ENCODE data around the gene ZSCAN30. TPM values are rescaled to one million over a fixed set of nuclear protein-coding genes. Genes with fewer than 3 reads are reported as not detected.
"Not testable (repeated sequence)": the region's sequence is repeated elsewhere in the genome, so short reads cannot be mapped to it uniquely, and the experiment has no call there.

Gene ZSCAN30
- total RNA-seq, 4 donors from 2014 or later: 5.5 to 18.1 (median 8.0) TPM

- intact Hi-C loops (cut with DNase I; ENCODE audit: low total_unique reads): no loop called here
- no peak for DNase-seq (ENCODE audit: low spot score in 2 of 2)
- H3K4me3 ChIP-seq (ENCODE audit: low read depth, poor library complexity, severe bottlenecking): no peak overlapping the region
- no peak for TF ChIP-seq POLR2A (IDR thresholded peaks at IDR 0.05)
- TF ChIP-seq, protein P1, sequence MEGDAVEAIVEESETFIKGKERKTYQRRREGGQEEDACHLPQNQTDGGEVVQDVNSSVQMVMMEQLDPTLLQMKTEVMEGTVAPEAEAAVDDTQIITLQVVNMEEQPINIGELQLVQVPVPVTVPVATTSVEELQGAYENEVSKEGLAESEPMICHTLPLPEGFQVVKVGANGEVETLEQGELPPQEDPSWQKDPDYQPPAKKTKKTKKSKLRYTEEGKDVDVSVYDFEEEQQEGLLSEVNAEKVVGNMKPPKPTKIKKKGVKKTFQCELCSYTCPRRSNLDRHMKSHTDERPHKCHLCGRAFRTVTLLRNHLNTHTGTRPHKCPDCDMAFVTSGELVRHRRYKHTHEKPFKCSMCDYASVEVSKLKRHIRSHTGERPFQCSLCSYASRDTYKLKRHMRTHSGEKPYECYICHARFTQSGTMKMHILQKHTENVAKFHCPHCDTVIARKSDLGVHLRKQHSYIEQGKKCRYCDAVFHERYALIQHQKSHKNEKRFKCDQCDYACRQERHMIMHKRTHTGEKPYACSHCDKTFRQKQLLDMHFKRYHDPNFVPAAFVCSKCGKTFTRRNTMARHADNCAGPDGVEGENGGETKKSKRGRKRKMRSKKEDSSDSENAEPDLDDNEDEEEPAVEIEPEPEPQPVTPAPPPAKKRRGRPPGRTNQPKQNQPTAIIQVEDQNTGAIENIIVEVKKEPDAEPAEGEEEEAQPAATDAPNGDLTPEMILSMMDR (IDR thresholded peaks at IDR 0.05): no peak
- WGBS, 2 donors: 83 to 89% methylated on average over 1 of the region's 1 CpG
These were observed 62.8 kb downstream of the ZSCAN30 start for GRCh38 chr18:35227254-35227653.

DNA sequence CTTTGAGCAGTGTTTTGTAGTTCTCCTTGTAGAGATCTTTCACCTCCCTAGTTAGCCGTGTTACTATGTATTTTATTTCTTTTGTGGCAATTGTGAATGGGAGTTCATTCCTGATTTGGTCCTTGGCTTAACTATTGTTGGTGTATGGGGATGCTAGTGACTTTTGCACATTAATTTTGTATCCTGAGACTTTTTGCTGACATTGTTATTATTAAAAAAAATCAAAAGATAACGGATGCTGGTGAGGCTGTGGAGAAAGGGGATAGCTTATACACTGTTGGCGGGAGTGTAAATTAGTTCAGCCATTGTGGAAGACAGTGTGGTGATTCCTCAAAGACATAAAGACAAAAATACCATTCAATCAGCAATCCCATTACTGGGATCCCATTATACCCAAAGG, 66.2 kb downstream of the ZSCAN30 start:
- TF ChIP-seq, protein P1 (IDR thresholded peaks at IDR 0.05): no peak
- TF ChIP-seq POLR2A (IDR thresholded peaks at IDR 0.05): no peak
- H3K4me3 ChIP-seq (ENCODE audit: low read depth, poor library complexity, severe bottlenecking): no peak overlapping the region
- WGBS, 2 donors: 89 to 94% methylated on average over 3 of the region's 3 CpGs
- DNase-seq (ENCODE audit: low spot score in 2 of 2): no peak
- intact Hi-C loops (cut with DNase I; ENCODE audit: low total_unique reads): no loop called here

DNA sequence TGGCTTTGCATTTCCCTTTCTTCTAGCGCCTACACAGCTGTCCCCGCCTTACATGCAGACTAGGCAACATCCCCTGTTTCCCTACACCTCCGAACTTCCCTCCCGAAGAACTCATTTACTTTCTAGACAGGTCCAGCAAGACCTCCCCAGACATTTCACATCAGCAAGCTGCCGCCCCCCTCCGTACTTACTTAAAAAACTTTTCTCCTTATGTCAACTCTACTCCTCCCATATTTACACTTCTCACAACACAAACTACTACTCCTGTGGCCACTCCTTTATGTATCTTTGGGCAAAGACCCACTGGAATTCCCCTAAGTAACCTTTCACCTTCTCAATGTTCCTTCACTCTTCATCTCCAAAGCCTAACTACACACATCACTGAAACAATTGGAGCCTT, 69.6 kb downstream of the ZSCAN30 start:
- H3K4me3 ChIP-seq (ENCODE audit: low read depth, poor library complexity, severe bottlenecking): no peak overlapping the region
- whole genome bisulfite sequencing, 2 donors: 93 to 94% methylated on average over 6 of the region's 6 CpGs
- no peak for DNase-seq (ENCODE audit: low spot score in 2 of 2)
- TF ChIP-seq, protein P1 (IDR thresholded peaks at IDR 0.05): no peak
- intact Hi-C loops (cut with DNase I; ENCODE audit: low total_unique reads): no loop called here

- intact Hi-C loops (cut with DNase I; ENCODE audit: low total_unique reads); DNase-seq (ENCODE audit: low spot score in 2 of 2); H3K4me3 ChIP-seq (ENCODE audit: low read depth, poor library complexity, severe bottlenecking): not testable (repeated sequence)
- WGBS, 2 donors: 79 to 87% methylated on average over 4 of the region's 4 CpGs
These were observed 70.7 kb downstream of the ZSCAN30 start for GRCh38 chr18:35219331-35219730.

GRCh38 chr18:35216611-35217010, 73.4 kb downstream of the ZSCAN30 start:
- DNase-seq (ENCODE audit: low spot score in 2 of 2); H3K4me3 ChIP-seq (ENCODE audit: low read depth, poor library complexity, severe bottlenecking); intact Hi-C loops (cut with DNase I; ENCODE audit: low total_unique reads): not testable (repeated sequence)
- WGBS, 2 donors: 86 to 88% methylated on average over 10 of the region's 10 CpGs

- intact Hi-C loops (cut with DNase I; ENCODE audit: low total_unique reads): no loop called here
- TF ChIP-seq POLR2A (IDR thresholded peaks at IDR 0.05): no peak
- TF ChIP-seq, protein P1 (IDR thresholded peaks at IDR 0.05): no peak
- H3K4me3 ChIP-seq (ENCODE audit: low read depth, poor library complexity, severe bottlenecking): no peak overlapping the region
- WGBS, 2 donors: 84 to 90% methylated on average over 1 of the region's 1 CpG
- DNase-seq (ENCODE audit: low spot score in 2 of 2): no peak
These were observed 75.0 kb downstream of the ZSCAN30 start for GRCh38 chr18:35215026-35215425.

GRCh38 chr18:35205746-35206458, 84.1 kb downstream of the ZSCAN30 start:
- 93 to 94% methylated on average over 20 to 28 of the region's 30 CpGs for WGBS, 2 donors
- intact Hi-C loops (cut with DNase I; ENCODE audit: low total_unique reads); H3K4me3 ChIP-seq (ENCODE audit: low read depth, poor library complexity, severe bottlenecking); DNase-seq (ENCODE audit: low spot score in 2 of 2): not testable (repeated sequence)
